OCI-LY1 (cell line): ENCODE data around the gene HLA-DOA.

Experiments
- H2AFZ ChIP-seq: fragments of 200-600 bp; sonication (generic), shearing (Covaris generic); 2 replicates; pipeline ENCODE4 v1.6.0; 2014; ENCODE audit warnings: antibody characterized with exemption, mild to moderate bottlenecking, low read length
- H3F3A ChIP-seq: fragments of 200-600 bp; sonication (generic), shearing (Covaris generic); 2 replicates; pipeline ENCODE4 v1.6.0; 2014; ENCODE audit warnings: mild to moderate bottlenecking, antibody characterized with exemption, low read length, moderate library complexity; ENCODE audit not compliant: insufficient read depth
- H3K27ac ChIP-seq: fragments of 200-600 bp; sonication (generic); 2 replicates; pipeline ENCODE4 v1.5.1; 2014; ENCODE audit warnings: low read length, mixed run types, mild to moderate bottlenecking, low read depth; ENCODE audit not compliant: poor library complexity, severe bottlenecking
- H3K27me3 ChIP-seq: fragments of 200-600 bp; sonication (generic); 2 replicates; pipeline ENCODE4 v1.6.0; 2014; ENCODE audit warnings: antibody characterized with exemption, mild to moderate bottlenecking, low read length, moderate library complexity; ENCODE audit not compliant: insufficient read depth
- H3K36me3 ChIP-seq: fragments of 200-600 bp; sonication (generic); 2 replicates; pipeline ENCODE4 v1.6.1; 2014; ENCODE audit warnings: mild to moderate bottlenecking, antibody characterized with exemption, low read length, moderate library complexity, mixed read lengths; ENCODE audit not compliant: insufficient read depth
- H3K4me1 ChIP-seq: fragments of 200-600 bp; sonication (generic); 2 replicates; pipeline ENCODE4 v1.5.1; 2014; ENCODE audit warnings: mild to moderate bottlenecking, low read length, moderate library complexity; ENCODE audit not compliant: insufficient read depth, severe bottlenecking
- H3K4me2 ChIP-seq: fragments of 200-600 bp; sonication (generic), shearing (Covaris generic); 2 replicates; pipeline ENCODE4 v1.6.1; 2014; ENCODE audit warnings: low read length
- H3K4me3 ChIP-seq: fragments of 200-600 bp; sonication (generic); 2 replicates; pipeline ENCODE4 v1.5.1; 2014; ENCODE audit warnings: low read length, low read depth, mild to moderate bottlenecking, mixed read lengths; ENCODE audit not compliant: poor library complexity, severe bottlenecking
- H3K79me2 ChIP-seq: fragments of 200-600 bp; shearing (Covaris generic); 2 replicates; pipeline ENCODE4 v1.6.1; 2016; ENCODE audit warnings: mixed run types, low read length, mixed read lengths; ENCODE audit not compliant: insufficient read depth
- H3K9ac ChIP-seq: fragments of 200-600 bp; sonication (generic), shearing (Covaris generic); 2 replicates; pipeline ENCODE4 v1.6.1; 2014; ENCODE audit warnings: mild to moderate bottlenecking, low read length, mixed read lengths
- H3K9me2 ChIP-seq: fragments of 200-600 bp; sonication (generic), shearing (Covaris generic); 2 replicates; pipeline ENCODE4 v1.6.1; 2014; ENCODE audit warnings: low read depth, mild to moderate bottlenecking, low read length, mixed read lengths
- H3K9me3 ChIP-seq: fragments of 200-600 bp; shearing (Covaris generic); 2 replicates; pipeline ENCODE4 v1.6.1; 2014; ENCODE audit warnings: low read length, mixed read lengths
- H4K20me1 ChIP-seq: fragments of 200-600 bp; sonication (generic), shearing (Covaris generic); 2 replicates; pipeline ENCODE4 v1.6.0; 2016; ENCODE audit warnings: mild to moderate bottlenecking, low read length; ENCODE audit not compliant: insufficient read depth
- EZH2 ChIP-seq: fragments of 200-600 bp; sonication (generic), shearing (Covaris generic); IDR thresholded peaks from 2 replicates; pipeline ENCODE4 v1.8.0; 2017; ENCODE audit warnings: borderline replicate concordance, mixed run types, mild to moderate bottlenecking, antibody characterized with exemption, low read length, moderate library complexity, mixed read lengths
- TF ChIP-seq, protein P1 (sequence below): fragments of 200-600 bp; sonication (generic), shearing (Covaris generic); IDR thresholded peaks from 2 replicates; pipeline ENCODE4 v1.5.1; 2017; ENCODE audit warnings: mild to moderate bottlenecking, antibody characterized with exemption, low read length, moderate library complexity, mixed read lengths

Gene HLA-DOA

DNA sequence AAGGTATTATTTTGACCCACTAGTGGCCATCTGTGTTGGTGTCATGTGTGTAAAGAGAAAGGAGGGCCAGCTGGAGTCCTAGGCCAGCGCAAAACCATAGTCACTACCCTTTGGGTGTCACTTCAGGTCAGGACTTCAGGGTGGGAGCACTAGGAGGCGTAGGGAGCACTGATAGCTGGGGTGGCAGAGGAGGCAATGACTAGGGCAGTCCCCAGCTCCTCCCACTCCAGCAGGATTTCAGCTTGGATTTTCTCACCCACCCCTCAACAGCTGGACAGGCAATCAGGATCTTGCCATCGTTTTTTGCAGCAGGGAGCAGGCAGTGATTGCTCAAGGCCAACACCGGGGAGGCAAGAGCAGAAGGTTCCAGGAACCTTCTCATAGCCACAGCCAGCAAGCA lies 4.2 kb upstream of the HLA-DOA start:
- no peak overlapping the region for H3K9ac ChIP-seq
- H3K4me3 ChIP-seq = no peak overlapping the region
- no peaks in the 10 kb centered on the region for H3K79me2 ChIP-seq
- H3K9me2 ChIP-seq = no peaks in the 10 kb centered on the region
- no peaks in the 10 kb centered on the region for H3K9me3 ChIP-seq
- H2AFZ ChIP-seq = no peak overlapping the region
- no peaks in the 10 kb centered on the region for H3K27me3 ChIP-seq
- H3F3A ChIP-seq = no peaks in the 10 kb centered on the region
- H4K20me1 ChIP-seq = no peaks in the 10 kb centered on the region
- no peaks in the 10 kb centered on the region for H3K36me3 ChIP-seq
- TF ChIP-seq EZH2 = no peak
- TF ChIP-seq, protein P1, sequence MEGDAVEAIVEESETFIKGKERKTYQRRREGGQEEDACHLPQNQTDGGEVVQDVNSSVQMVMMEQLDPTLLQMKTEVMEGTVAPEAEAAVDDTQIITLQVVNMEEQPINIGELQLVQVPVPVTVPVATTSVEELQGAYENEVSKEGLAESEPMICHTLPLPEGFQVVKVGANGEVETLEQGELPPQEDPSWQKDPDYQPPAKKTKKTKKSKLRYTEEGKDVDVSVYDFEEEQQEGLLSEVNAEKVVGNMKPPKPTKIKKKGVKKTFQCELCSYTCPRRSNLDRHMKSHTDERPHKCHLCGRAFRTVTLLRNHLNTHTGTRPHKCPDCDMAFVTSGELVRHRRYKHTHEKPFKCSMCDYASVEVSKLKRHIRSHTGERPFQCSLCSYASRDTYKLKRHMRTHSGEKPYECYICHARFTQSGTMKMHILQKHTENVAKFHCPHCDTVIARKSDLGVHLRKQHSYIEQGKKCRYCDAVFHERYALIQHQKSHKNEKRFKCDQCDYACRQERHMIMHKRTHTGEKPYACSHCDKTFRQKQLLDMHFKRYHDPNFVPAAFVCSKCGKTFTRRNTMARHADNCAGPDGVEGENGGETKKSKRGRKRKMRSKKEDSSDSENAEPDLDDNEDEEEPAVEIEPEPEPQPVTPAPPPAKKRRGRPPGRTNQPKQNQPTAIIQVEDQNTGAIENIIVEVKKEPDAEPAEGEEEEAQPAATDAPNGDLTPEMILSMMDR = no peak
- H3K27ac ChIP-seq = no peak overlapping the region
- no peak overlapping the region for H3K4me2 ChIP-seq
- peaks cover 3% of the 10 kb centered on the region for H3K4me1 ChIP-seq

DNA sequence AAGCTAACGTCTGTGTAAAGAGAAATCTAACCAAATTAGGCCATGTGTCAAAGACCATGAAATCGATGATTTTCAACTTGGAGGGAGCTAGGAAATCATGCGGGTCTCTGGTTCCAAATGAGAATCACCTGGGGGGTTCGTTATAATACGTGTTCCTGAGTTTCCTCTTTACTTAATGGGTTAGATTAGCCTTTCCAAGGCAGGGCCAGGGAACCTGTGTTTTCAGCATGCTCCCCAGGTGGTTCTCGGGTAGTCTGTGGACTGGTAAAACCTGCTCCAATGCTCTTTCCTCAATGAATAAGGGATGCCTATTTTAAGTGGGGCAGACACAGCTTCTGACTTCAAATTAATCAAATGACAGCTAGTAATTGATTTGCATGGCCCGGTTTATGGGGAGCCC lies 965 bp upstream of the HLA-DOA start:
- Histone ChIP-seq H3K4me2 (no peak overlapping the region), H4K20me1 (no peaks in the 10 kb centered on the region), H3K27ac (no peak overlapping the region), H3K36me3 (no peaks in the 10 kb centered on the region), H3K27me3 (no peaks in the 10 kb centered on the region), H2AFZ (no peak overlapping the region), H3K4me3 (no peak overlapping the region), H3K9ac (no peak overlapping the region), H3K4me1 (no peaks in the 10 kb centered on the region), H3K9me3 (no peaks in the 10 kb centered on the region), H3K9me2 (no peaks in the 10 kb centered on the region), H3F3A (no peaks in the 10 kb centered on the region), H3K79me2 (no peaks in the 10 kb centered on the region)
- TF ChIP-seq EZH2 = no peak
- TF ChIP-seq, protein P1 = no peak

DNA sequence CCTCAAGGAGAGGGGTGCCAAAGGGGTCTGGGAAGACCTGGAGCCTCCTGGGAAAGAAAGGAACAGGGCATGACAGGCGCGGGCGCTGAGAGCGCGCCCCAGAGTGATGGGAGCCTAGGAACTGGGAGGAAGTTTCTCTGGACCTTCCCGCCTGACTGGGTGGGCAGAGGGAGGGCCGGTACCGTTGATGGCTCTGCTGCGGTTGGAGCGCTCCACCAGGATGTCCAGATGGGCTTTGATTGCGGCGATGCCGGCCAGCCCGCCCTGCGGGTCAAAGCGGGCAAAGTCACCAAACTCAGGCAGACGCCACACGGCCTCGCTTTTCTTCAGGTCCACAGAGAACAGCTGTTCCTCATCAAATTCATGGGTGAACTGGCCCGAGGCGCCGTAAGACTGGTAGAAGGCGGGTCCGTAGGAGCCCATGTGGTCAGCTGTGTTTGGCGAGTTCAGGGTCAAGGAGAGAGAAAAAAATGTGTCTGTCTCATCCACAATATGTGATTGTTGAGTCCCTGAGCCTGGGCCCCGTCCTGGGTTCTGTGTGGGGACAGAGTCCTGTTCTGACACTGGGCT lies 1.5 kb downstream of the HLA-DOA start:
- Histone ChIP-seq H3F3A (no peaks in the 10 kb centered on the region), H3K9me2 (no peaks in the 10 kb centered on the region), H3K79me2 (no peaks in the 10 kb centered on the region), H3K27me3 (no peaks in the 10 kb centered on the region), H3K4me3 (no peak overlapping the region), H3K9ac (no peak overlapping the region), H3K36me3 (no peaks in the 10 kb centered on the region), H3K9me3 (no peaks in the 10 kb centered on the region), H4K20me1 (no peaks in the 10 kb centered on the region), H3K4me1 (no peaks in the 10 kb centered on the region), H3K4me2 (no peak overlapping the region), H2AFZ (no peak overlapping the region), H3K27ac (no peak overlapping the region)
- TF ChIP-seq EZH2 = no peak
- TF ChIP-seq, protein P1 = no peak
